MM.1S (cell line): ENCODE results near the gene GDPD5.

Experiments used
- DNase-seq: peaks from one replicate; pipeline ENCODE4 v3.0.0-alpha.2; 2015
- H2AFZ ChIP-seq: fragments of 300-600 bp; sonication (generic); 2 replicates; pipeline ENCODE4 v1.6.0; 2016; ENCODE audit warnings: antibody characterized with exemption, low read length
- H3F3A ChIP-seq: fragments of 300-600 bp; sonication (generic); 2 replicates; pipeline ENCODE4 v1.6.1; 2016; ENCODE audit warnings: mild to moderate bottlenecking, antibody characterized with exemption, low read length, moderate library complexity, mixed read lengths; ENCODE audit not compliant: insufficient read depth
- H3K27ac ChIP-seq: fragments of 300-600 bp; sonication (generic); 2 replicates; pipeline ENCODE4 v1.5.1; 2016; ENCODE audit warnings: mild to moderate bottlenecking, low read length
- H3K27me3 ChIP-seq: fragments of 300-600 bp; sonication (generic); replicated peaks from 2 replicates; pipeline ENCODE4 v1.6.0; 2016; ENCODE audit warnings: low read length; ENCODE audit not compliant: insufficient read depth
- H3K36me3 ChIP-seq: fragments of 300-600 bp; sonication (generic); replicated peaks from 2 replicates; pipeline ENCODE4 v1.6.1; 2016; ENCODE audit warnings: mild to moderate bottlenecking, low read length, mixed read lengths; ENCODE audit not compliant: insufficient read depth
- H3K4me1 ChIP-seq: fragments of 300-600 bp; sonication (generic); 2 replicates; pipeline ENCODE4 v1.6.1; 2016; ENCODE audit warnings: low read length, mixed read lengths
- H3K4me2 ChIP-seq: fragments of 300-600 bp; sonication (generic); 2 replicates; pipeline ENCODE4 v1.6.0; 2016; ENCODE audit warnings: low read depth, low read length
- H3K4me3 ChIP-seq: fragments of 300-600 bp; sonication (generic); 2 replicates; pipeline ENCODE4 v1.5.1; 2016; ENCODE audit warnings: low read length, mixed read lengths
- H3K79me2 ChIP-seq: fragments of 300-600 bp; sonication (generic); 2 replicates; pipeline ENCODE4 v1.6.1; 2016; ENCODE audit warnings: mixed run types, low read length, mixed read lengths
- H3K9ac ChIP-seq: fragments of 300-600 bp; sonication (generic); 2 replicates; pipeline ENCODE4 v1.6.1; 2016; ENCODE audit warnings: low read length, mixed read lengths
- H3K9me2 ChIP-seq: fragments of 300-600 bp; sonication (generic); replicated peaks from 2 replicates; pipeline ENCODE4 v1.6.1; 2016; ENCODE audit warnings: mild to moderate bottlenecking, low read length, mixed read lengths; ENCODE audit not compliant: insufficient read depth
- H3K9me3 ChIP-seq: fragments of 300-600 bp; sonication (generic); replicated peaks from 2 replicates; pipeline ENCODE4 v1.6.1; 2016; ENCODE audit warnings: mild to moderate bottlenecking, low read length, mixed read lengths; ENCODE audit not compliant: insufficient read depth
- H4K20me1 ChIP-seq: fragments of 300-600 bp; sonication (generic); 2 replicates; pipeline ENCODE4 v1.6.1; 2016; ENCODE audit warnings: mild to moderate bottlenecking, low read length, moderate library complexity, mixed read lengths; ENCODE audit not compliant: insufficient read depth
- CTCF ChIP-seq: fragments of 300-600 bp; sonication (generic); IDR thresholded peaks from 2 replicates; pipeline ENCODE4 v1.5.1; 2016; ENCODE audit warnings: antibody characterized with exemption, low read length, mixed read lengths
- EZH2 ChIP-seq: fragments of 300-600 bp; sonication (generic); optimal IDR thresholded peaks from 2 replicates; pipeline ENCODE3; 2017; ENCODE audit warnings: low read depth, mild to moderate bottlenecking, antibody characterized with exemption, low read length, mixed read lengths
- EZH2phosphoT487 ChIP-seq: fragments of 300-600 bp; sonication (generic); IDR thresholded peaks from 2 replicates; pipeline ENCODE4 v1.6.1; 2018; ENCODE audit warnings: antibody characterized with exemption, low read length

GDPD5 gene

GRCh38 chr11:75482931-75483469 lies 42.7 kb downstream of the GDPD5 start:
- no peak overlapping the region for H2AFZ ChIP-seq
- H4K20me1 ChIP-seq = no peaks in the 10 kb centered on the region
- H3F3A ChIP-seq = no peaks in the 10 kb centered on the region
- no peaks in the 10 kb centered on the region for H3K36me3 ChIP-seq
- H3K27ac ChIP-seq = no peak overlapping the region
- no peaks in the 10 kb centered on the region for H3K79me2 ChIP-seq
- H3K9me3 ChIP-seq = no peaks in the 10 kb centered on the region
- no peak for TF ChIP-seq CTCF
- H3K27me3 ChIP-seq = no peaks in the 10 kb centered on the region
- no peaks in the 10 kb centered on the region for H3K9me2 ChIP-seq
- H3K4me2 ChIP-seq = no peak overlapping the region
- no peak for DNase-seq
- H3K4me1 ChIP-seq = no peaks in the 10 kb centered on the region
- H3K9ac ChIP-seq = no peak overlapping the region
- no peak overlapping the region for H3K4me3 ChIP-seq

GRCh38 chr11:75481922-75482606 lies 43.7 kb downstream of the GDPD5 start:
- H3K79me2 ChIP-seq = no peaks in the 10 kb centered on the region
- no peaks in the 10 kb centered on the region for H3K36me3 ChIP-seq
- H3K27ac ChIP-seq = no peak overlapping the region
- no peak overlapping the region for H3K9ac ChIP-seq
- no peak for DNase-seq
- no peaks in the 10 kb centered on the region for H3K9me2 ChIP-seq
- no peaks in the 10 kb centered on the region for H3K27me3 ChIP-seq
- no peaks in the 10 kb centered on the region for H3K9me3 ChIP-seq
- TF ChIP-seq EZH2phosphoT487 (no peak), EZH2 (no peak), CTCF (no peak)
- H2AFZ ChIP-seq = no peak overlapping the region
- no peaks in the 10 kb centered on the region for H4K20me1 ChIP-seq
- H3K4me2 ChIP-seq = no peak overlapping the region
- no peaks in the 10 kb centered on the region for H3F3A ChIP-seq
- H3K4me3 ChIP-seq = no peak overlapping the region
- H3K4me1 ChIP-seq = no peaks in the 10 kb centered on the region

- Histone ChIP-seq H3K9me3 (no peaks in the 10 kb centered on the region), H3K9me2 (no peaks in the 10 kb centered on the region), H3K4me1 (no peaks in the 10 kb centered on the region), H3K4me3 (no peak overlapping the region), H3K79me2 (no peaks in the 10 kb centered on the region), H3K27me3 (no peaks in the 10 kb centered on the region), H2AFZ (no peak overlapping the region), H3F3A (no peaks in the 10 kb centered on the region), H3K4me2 (no peak overlapping the region), H3K36me3 (no peaks in the 10 kb centered on the region), H3K9ac (no peak overlapping the region), H3K27ac (no peak overlapping the region), H4K20me1 (no peaks in the 10 kb centered on the region)
- TF ChIP-seq EZH2phosphoT487 = no peak
- no peak for TF ChIP-seq CTCF
- no peak for TF ChIP-seq EZH2
- DNase-seq = no peak
These were observed 44.4 kb downstream of the GDPD5 start for GRCh38 chr11:75481223-75481921.
